HG03565 (cell line): ENCODE measurements around the gene PRRT1.
"Not testable (repeated sequence)": the region's sequence is repeated elsewhere in the genome, so short reads cannot be mapped to it uniquely, and the experiment has no call there.

Experiments used
- ATAC-seq: cut with Tn5 transposase; IDR thresholded peaks from one replicate; pipeline ENCODE4 v1.9.1; 2021; ENCODE audit warnings: mild to moderate bottlenecking, moderate library complexity; ENCODE audit not compliant: unreplicated experiment

PRRT1 gene

DNA sequence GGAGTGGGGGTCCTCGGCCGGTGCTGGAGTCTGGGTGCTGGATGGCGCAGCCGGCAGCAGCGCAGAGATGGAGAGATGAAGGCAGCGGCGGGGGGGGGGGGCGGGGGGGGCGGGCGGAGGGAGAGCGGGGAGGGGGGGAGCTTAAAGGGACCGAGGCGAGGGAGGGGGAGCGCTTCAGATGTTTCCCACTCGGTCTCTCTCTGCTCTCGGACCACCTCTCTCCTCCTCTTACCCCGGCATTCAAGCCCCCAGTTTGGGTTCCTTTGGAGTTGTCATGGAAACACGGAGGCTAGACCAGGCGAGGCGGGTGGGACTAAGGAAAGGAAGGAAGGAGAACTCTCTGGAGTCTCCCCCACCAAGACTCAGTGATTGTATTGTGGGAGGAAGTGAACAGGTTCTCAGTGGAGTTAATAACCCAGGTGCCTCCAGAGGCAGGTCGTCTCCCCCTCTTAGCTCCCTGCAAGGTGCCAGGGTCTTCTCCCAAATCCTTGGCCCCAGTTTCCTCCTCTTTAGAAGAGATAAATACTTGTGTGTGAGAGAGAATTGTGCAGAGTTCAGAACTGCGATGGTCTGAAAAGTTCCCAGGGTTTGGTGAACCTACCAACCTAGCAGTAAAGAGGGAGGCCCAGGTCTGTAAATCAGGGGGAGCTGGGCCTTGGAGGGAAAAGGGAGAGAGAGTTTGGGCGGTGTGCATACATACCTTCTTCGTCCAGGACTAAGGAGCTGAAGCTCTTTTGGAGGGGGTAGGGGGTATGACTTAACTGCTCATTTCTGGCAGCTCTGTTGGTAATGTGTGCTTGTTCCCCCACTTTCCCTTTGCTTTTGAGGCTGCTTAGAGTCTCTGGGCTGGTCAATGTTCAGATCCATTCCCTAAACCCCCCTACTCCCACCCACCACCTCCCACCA is at the start of gene PRRT1:
Gene PRRT1, minus strand, starts transcription at position 77 of the 906 bp plus-strand sequence. CDS start 112 bp downstream, outside the sequence.
- ATAC-seq = no peak

DNA sequence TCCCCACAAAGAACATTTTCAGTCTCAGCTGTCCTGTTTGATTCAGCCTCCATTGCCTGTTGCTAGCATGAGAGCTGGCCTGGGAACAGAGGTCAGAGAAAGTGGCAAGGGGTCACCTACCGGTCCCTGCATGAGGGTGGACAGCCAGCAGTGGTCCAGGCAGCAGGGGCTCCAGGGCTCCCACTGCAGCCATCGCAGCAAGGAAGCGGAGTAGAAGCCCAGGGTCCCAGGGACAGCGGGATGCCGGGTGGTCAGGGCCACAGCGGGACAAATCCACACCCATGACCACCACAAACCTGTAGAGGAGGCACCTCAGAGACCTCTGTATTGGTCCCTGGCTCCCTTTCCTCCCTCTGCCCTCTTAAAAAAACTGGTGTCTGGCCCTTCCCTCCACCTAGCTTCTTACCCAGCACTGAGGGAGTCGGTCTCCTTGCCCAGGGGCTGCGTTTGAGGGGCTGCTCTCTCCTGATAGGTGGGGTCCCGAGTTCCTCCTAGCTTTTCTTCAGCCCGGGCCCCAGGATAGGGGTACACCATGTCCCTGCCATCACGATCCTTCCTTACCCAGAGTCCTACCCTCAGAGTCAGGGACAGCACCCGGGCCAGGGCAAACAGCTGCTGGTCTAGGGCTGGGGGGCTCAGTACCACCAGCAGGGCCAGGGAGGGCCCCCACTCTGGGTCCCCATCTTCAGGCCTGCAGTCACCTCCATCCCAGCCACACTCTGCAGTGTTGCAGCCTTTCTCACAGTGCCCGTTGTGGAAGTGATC is 49.2 kb upstream of the PRRT1 start:
- ATAC-seq = no peak

- ATAC-seq = no peak
Observed at GRCh38 chr6:32198866-32199265, 47.1 kb upstream of the PRRT1 start.

- ATAC-seq = no peak
Observed at GRCh38 chr6:32198345-32198696, 46.6 kb upstream of the PRRT1 start.

GRCh38 chr6:32196682-32197616 is 45.2 kb upstream of the PRRT1 start:
- ATAC-seq = no peak

GRCh38 chr6:32195902-32196681 is 44.4 kb upstream of the PRRT1 start:
- ATAC-seq = peak; percentile 75

DNA sequence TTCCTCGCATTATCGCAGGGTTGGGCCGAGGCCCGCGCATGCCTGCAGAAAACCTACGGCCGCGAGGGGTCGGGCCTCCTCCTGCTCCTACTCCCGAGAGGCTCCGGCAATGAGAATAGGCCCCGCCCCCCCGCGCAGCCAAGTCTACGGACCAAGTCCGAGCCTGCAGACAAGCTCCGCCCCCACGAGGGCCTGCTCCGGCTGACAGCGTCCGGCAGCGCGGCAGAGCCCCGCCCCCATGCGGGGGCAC is 43.8 kb upstream of the PRRT1 start:
- ATAC-seq = no peak

DNA sequence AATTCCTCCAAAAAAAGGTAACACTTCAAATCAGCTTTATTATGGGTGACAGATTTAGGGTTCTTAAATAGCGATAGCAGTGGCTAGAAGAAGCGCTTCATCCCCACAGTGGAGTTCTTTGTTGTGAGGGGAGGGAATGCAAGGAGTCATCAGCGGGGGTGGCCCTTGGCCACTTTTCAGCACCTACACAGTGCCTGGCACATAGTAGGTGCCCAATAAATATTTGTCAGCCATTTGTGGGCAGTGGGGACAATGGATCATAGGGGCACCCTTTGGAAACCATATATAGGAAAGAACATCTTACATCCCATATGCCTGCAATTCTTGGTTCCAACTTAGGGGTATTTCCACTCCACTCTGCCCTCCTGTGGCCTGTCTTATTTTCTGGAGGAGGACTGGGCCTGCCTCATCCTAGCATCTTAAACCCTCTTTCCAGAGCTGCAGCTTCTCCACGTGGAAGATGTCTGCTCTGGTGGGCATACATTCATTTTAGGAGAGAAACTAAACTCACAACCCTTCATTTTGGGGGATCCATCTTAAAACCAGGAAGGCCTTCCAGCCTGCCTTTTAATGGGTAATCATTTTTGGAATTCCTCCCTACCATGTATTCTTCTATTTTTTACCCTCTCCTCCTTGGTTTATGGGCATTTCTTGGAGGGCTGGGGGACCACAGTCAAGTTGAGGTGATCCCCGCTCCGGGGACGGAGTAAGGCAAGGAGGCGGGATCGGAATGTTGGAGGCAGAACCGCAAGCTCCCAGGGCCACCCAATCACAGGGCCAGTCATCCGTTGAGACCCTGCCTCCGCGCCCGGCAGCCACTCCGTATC is 43.3 kb upstream of the PRRT1 start:
- peak; percentile 63 for ATAC-seq

DNA sequence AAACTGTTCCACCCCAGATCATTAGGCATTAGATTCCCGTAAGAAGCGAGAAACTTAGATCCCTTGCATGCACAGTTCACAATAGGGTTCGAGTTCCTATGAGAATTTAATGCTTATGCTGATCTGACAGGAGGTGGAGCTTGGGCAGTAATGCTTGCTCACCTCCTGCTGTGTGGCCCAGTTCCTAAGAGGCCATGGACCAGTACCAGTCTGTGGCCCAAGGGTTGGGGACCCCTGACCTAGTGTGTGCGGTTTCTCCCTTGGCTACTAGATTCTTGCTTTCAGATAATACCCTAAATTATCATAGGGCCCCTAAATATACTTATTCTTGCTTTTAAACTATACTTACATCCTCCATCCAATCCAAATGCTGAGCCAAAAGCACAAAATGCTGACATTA is 42.6 kb upstream of the PRRT1 start:
- no peak for ATAC-seq

DNA sequence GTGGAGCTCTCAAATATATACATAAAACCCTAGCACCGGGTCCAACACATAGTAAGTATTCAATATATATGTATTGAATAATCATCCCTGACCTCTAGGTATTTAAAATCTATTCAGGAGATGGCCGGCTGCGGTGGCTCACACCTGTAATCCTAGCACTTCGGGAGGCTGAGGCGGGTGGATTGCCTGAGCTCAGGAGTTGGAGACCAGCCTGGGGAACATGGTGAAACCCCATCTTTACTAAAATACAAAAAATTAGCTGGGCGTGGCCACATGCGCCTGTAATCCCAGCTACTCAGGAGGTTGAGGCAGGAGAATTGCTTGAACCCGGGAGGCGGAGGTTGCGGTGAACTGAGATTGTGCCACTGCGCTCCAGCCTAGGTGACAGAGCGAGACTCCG is 41.4 kb upstream of the PRRT1 start:
- not testable (repeated sequence) for ATAC-seq

GRCh38 chr6:32192608-32193039 is 40.9 kb upstream of the PRRT1 start, which contains the start of gene GPSM3:
Gene GPSM3 (minus strand): TSS chr6:32192643. CDS start chr6:32192513, 130 bp downstream.
- no peak for ATAC-seq

DNA sequence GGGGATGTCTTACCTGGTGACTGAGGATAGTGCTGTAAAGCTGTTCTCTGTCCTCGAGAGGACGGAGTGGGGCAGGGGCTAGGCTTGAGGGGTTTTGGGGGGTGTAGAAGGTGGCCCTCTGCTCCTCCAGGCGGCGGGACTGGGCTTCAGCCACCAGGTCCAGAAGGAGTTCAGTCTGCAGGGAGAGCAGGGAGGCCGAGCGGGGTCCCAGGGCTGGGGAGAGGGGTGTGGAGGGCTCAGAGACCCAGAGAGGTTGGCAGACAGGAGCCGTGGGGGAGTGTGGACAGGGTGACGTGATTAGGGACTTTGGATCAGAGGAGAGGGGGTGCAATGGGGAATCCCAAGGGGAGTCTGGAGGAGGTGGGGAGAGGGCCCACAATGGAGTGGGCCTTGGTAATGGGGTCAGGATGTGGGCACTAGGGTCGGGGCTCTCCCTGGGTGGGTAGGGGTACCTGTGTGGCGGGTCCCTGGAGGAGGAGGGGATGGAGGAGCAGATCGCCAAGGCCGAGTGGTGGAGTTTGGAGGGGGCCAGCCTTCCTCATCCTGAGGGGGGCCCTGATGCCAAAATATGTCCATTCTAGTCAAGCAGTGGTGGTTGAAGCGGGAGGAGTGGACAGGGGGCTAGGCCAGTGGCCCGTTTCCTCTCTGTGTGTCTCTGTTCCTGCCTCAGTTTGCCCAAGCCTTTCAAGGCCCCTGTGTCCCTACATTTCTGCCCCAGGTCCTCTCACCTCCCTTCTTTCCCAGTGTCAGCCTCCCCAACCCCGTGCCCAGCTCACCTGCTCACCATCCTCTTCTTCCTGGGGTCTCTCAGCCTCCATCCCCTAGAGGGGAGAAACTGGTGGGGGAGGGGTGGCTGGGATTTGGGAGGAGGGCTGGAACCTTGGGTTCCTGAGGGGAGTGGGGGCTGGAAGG is 40.2 kb upstream of the PRRT1 start:
- ATAC-seq = no peak

GRCh38 chr6:32190911-32191677 is 39.4 kb upstream of the PRRT1 start:
- no peak for ATAC-seq

- ATAC-seq = no peak
Observed at GRCh38 chr6:32190054-32190851, 38.5 kb upstream of the PRRT1 start, which contains the start of gene PBX2. Gene PBX2 (minus strand): TSS chr6:32190202. CDS start chr6:32189915, 287 bp downstream.

DNA sequence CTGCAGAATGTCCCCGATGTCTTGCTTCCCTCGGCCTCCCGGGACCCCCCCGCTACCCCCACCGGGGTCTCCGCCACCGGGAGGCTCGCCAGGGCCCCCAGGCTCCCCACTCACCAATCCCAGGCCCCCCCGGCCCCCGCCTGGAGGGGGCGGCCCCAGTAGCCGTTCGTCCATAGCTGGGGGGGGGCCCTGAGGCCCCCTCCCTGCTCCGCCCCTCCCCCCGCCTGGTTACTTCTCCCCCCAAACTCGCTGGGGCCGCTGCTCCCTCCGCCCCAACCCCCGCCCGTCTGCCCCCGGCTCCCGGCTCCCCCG is 38.0 kb upstream of the PRRT1 start:
- ATAC-seq = no peak

DNA sequence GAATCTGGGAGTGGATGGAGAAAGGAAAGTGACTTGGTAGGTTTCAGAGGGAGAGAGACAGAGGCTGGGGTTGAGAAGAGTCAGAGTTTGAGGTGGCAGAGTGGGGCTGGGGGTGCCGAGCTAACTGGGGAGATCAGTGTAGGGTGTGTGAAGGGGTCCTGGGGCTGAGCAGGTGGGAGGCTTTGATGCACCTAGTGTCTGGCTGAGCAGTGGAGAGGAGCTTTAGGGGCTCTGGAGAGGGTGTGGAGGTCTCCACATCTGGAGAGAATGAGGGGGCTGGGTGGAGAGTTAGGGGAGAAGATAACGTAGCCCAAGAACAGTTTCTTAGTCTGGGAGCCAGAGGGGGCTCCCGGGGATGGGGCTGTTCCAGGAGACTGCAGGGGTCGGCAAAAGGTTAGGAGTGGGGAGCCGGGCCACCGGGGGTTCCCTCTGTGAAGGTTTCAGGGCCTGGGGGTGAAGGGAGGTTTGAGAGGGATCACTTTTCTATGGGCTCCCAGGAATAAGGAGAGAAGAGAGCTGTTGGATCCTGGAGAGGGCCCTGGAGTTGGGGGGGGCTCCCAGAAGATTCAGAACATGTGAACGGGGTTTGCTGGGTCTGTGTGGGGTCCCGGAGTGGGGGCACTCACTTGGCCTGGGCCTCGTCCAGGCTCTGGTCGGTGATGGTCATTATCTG is 37.5 kb upstream of the PRRT1 start:
- no peak for ATAC-seq
